Measurements from ENCODE around the gene BCL2L15. TPM values are rescaled to one million over a fixed set of nuclear protein-coding genes. Genes with fewer than 3 reads are reported as not detected.

The BCL2L15 gene
- polyA plus RNA-seq, 1 donor from 2014 or later = not detected

DNA sequence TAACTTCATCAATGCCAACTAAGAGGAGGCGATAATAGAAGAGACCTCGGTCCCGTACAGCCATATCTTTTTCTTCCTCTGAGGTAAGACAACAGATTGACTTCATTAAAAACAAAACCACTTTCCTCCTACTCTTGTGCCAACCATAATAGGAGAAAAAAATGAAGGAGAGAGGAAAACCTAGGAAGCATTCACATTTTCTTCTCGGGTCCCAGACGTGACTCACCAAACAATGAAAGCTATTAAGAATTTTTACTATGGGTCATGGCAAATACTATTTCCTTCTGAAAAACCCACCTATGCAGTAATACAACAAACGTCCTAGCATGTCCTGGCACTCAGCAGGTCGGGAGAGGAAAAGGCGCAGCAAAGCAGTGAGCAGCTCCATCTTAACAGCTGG is 8.6 kb upstream of the BCL2L15 start:
- Mint-ChIP-seq H3K27ac (peak overlapping the region in 1 of 3 donors; percentile 53), H3K27me3 (no peaks in the 10 kb centered on the region), H3K4me3 (no peak overlapping the region), H3K36me3 (peaks cover 13% of the 10 kb centered on the region), H3K9me3 (no peaks in the 10 kb centered on the region), H3K4me1 (peaks cover 3 to 12% (median 11%) of the 10 kb centered on the region in 3 donors)

DNA sequence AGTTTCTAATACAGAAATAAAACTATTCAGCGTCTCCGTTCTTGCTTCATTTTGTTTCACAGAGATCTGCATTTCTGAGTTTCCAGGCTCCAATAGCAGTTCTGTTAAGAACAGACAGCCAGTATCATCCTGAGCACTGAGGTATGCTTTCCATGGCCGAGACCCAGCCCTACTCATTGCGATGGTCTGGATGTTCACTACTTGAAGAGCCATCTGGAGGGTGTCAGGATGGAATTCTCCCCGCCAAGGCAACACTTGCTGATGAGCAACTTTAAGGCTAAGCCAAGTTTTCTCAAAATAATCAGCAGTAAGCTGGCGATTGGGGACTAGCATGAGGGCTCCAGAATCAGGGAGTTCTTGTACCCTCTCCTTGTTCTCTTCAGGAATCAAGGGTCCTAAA is 7.7 kb upstream of the BCL2L15 start:
- H3K27ac Mint-ChIP-seq = no peak overlapping the region
- H3K9me3 Mint-ChIP-seq = no peaks in the 10 kb centered on the region
- no peaks in the 10 kb centered on the region for H3K27me3 Mint-ChIP-seq
- no peak overlapping the region for H3K4me3 Mint-ChIP-seq
- peaks cover 13% of the 10 kb centered on the region for H3K36me3 Mint-ChIP-seq
- H3K4me1 Mint-ChIP-seq = peaks cover 3 to 12% (median 9%) of the 10 kb centered on the region in 3 donors

DNA sequence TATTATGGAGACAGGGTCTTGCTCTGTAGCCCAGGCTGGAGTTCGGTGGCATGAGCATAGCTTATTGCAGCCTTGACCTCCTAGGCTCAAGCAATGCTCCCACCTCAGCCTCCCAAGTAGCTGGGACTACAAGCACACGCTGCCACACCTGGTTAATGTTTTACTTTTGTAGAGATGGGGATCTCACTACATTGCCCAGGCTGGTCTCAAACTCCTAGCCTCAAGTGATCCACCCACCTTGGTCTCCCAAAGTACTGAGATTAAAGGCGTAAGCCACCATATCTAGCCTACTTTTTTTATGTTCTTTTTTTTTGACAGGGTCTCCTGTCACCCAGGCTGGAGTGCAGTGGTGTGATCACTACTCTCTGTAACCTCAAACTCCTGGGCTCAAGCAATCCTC is 5.9 kb upstream of the BCL2L15 start:
- peaks cover 0 to 6% (median 2%) of the 10 kb centered on the region in 3 donors for H3K4me1 Mint-ChIP-seq
- no peak overlapping the region for H3K27ac Mint-ChIP-seq
- H3K4me3 Mint-ChIP-seq = no peak overlapping the region
- H3K36me3 Mint-ChIP-seq = peaks cover 11% of the 10 kb centered on the region
- no peaks in the 10 kb centered on the region for H3K9me3 Mint-ChIP-seq
- H3K27me3 Mint-ChIP-seq = no peaks in the 10 kb centered on the region

DNA sequence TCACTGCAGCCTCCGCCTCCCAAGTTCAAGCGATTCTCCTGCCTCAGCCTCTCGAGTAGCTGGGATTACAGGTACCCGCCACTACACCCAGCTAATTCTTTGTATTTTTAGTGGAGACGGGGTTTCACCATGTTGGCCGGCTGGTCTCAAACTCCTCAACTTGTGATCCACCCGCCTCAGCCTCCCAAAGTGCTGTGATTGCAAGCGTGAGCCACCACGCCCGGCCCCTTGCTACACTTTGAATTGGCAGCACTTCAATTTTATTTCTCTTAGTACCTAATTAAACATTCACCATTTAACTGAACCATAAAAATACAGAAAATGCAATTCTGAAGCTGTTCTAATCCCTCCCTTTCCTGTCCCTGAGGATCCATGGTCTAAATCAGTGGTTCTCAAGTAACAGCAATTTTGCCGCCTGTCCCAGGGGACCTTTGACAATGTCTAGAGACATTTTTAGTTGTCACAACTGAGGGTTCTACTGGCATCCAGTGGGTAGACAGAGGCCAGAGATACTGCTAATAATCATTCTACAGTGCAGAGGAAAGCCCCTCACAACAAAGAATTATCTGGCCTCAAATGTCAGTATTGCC is 4.3 kb upstream of the BCL2L15 start:
- Mint-ChIP-seq H3K27me3 (no peaks in the 10 kb centered on the region), H3K27ac (peak overlapping the region in 1 of 3 donors; percentile 39), H3K4me3 (no peak overlapping the region), H3K4me1 (peaks cover 0 to 1% (median 0%) of the 10 kb centered on the region in 3 donors), H3K9me3 (no peaks in the 10 kb centered on the region), H3K36me3 (peaks cover 11% of the 10 kb centered on the region)

DNA sequence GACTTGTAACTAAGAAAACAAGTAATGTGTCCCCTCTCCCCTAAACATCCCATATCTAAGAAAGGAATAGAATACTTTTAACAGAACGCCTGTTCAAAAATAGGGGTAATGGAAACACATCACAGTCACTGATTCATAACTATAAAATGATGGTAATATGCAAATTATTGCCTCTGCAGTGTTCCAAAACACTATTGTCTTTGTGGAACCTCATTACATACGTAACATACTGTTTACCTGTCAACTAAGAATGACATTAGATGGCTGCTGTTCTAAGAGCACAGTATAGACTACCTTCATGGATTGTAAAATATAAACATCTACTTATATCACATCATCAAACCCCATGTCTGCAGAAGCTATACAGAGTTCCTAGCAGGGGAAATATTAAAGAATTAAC is 3.4 kb upstream of the BCL2L15 start:
- H3K36me3 Mint-ChIP-seq = peaks cover 8% of the 10 kb centered on the region
- H3K4me1 Mint-ChIP-seq = peaks cover 0 to 1% (median 0%) of the 10 kb centered on the region in 3 donors
- no peaks in the 10 kb centered on the region for H3K27me3 Mint-ChIP-seq
- no peaks in the 10 kb centered on the region for H3K9me3 Mint-ChIP-seq
- H3K4me3 Mint-ChIP-seq = no peak overlapping the region
- H3K27ac Mint-ChIP-seq = no peak overlapping the region

DNA sequence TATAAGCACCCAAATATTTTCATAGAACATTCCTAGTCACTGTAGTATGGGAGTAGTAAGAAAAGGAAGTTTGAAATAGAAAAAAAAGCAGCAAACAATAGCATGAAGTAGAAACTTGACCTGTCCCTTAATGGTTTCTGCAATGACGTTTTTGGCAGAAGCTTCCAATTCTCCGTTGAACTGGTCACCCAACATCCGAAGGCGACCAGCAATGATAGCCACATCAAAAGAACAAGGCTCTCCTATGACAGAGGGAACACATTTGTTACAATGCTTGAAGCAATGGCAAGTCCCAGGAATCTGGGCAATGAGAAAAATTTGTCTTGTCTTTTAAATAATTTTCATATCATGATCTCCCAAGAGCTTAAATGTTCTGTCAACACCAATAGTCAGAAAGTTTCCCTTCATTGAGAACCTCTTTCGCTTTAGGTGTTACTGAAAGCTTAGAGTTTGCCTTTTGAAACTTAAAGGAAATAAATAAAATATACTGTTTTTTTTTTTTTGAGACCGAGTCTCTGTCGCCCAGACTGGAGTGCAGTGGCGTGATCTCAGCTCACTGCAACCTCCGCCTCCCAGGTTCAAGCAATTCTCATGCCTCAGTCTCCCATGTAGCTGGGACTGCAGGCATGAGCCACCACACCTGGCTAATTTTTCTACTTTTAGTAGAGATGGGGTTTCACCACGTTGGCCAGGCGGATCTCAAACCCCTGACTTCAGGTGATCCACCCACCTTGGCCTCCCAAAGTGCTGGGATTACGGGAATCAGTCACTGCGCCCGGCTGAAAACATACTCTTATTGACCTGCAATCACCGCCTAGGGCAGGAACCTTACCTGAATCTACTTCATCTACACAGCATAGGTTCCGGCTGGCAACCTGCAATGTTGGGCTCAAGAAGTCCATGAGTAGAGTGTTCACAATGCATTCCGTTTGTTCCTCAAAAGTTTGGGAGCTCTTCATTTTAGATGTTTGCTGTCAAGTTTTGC is 672 bp downstream of the BCL2L15 start:
- Mint-ChIP-seq H3K4me3 (no peak overlapping the region), H3K27me3 (no peaks in the 10 kb centered on the region), H3K27ac (no peak overlapping the region), H3K36me3 (peaks cover 4% of the 10 kb centered on the region), H3K9me3 (no peaks in the 10 kb centered on the region), H3K4me1 (peaks cover 0 to 2% (median 0%) of the 10 kb centered on the region in 3 donors)

DNA sequence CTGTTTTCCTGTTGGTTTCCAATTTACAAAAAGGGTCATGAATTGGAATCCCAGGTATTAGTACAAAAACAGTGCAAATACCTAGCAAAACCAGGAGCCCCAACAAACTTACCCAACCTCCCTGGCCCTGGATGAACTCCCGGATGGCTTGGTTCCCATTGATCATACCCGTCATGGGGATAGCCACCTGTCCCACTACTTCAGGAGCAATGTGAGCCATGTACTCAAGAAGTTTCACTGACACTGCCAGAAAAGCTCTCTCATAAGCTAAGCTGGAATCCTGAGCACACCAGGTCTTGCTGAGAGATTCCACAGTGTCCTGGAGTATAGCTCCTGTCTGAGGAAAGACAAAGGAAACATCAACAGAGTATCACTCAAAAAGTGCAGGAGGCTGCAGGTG is 5.7 kb downstream of the BCL2L15 start:
- peaks cover 9% of the 10 kb centered on the region for H3K36me3 Mint-ChIP-seq
- no peak overlapping the region for H3K4me3 Mint-ChIP-seq
- H3K27ac Mint-ChIP-seq = no peak overlapping the region
- peaks cover 0 to 2% (median 0%) of the 10 kb centered on the region in 3 donors for H3K9me3 Mint-ChIP-seq
- no peaks in the 10 kb centered on the region for H3K27me3 Mint-ChIP-seq
- H3K4me1 Mint-ChIP-seq = peaks cover 0 to 13% (median 2%) of the 10 kb centered on the region in 3 donors

DNA sequence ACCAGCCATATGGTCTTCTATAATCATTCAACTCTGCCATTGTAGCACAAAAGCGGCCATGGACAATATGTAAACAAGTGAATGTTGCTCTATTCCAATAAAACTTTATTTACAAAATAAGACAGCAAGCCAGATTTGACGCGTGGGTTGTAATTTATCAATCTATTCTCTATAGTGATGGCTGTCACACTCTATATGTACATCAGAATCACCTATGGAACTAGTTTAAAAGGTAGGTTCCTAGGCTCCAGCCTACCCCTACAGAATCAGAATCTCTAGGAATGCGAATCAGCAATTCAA is 7.7 kb downstream of the BCL2L15 start:
- H3K27ac Mint-ChIP-seq = no peak overlapping the region
- no peaks in the 10 kb centered on the region for H3K27me3 Mint-ChIP-seq
- H3K36me3 Mint-ChIP-seq = peaks cover 9% of the 10 kb centered on the region
- H3K4me3 Mint-ChIP-seq = no peak overlapping the region
- peaks cover 0 to 2% (median 0%) of the 10 kb centered on the region in 3 donors for H3K9me3 Mint-ChIP-seq
- H3K4me1 Mint-ChIP-seq = peaks cover under 1 to 18% (median 3%) of the 10 kb centered on the region in 3 donors

DNA sequence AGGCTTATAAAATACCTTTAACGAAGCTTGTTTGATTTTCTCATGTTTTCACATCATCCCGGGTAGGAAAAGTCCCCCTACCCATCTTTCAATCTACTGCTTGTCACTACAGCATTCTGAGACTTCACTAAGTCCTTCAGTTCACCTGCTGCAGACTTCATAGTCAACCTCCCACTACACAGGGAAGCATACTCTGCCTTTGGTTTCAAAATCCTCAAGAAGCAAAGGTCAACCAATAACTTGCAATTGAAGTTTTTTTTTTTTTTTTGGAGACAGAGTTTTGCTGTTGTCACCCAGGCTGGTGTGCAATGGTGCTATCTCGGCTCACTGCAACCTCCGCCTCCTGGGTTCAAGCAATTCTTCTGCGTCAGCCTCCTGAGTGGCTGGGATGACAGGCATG is 11.2 kb downstream of the BCL2L15 start:
- H3K27me3 Mint-ChIP-seq = no peaks in the 10 kb centered on the region
- H3K4me3 Mint-ChIP-seq = no peak overlapping the region
- peaks cover 0 to 2% (median 0%) of the 10 kb centered on the region in 3 donors for H3K9me3 Mint-ChIP-seq
- peak overlapping the region in 1 of 3 donors; percentile 40 for H3K27ac Mint-ChIP-seq
- H3K36me3 Mint-ChIP-seq = peaks cover 7% of the 10 kb centered on the region
- H3K4me1 Mint-ChIP-seq = peaks cover 24 to 34% (median 25%) of the 10 kb centered on the region in 3 donors

DNA sequence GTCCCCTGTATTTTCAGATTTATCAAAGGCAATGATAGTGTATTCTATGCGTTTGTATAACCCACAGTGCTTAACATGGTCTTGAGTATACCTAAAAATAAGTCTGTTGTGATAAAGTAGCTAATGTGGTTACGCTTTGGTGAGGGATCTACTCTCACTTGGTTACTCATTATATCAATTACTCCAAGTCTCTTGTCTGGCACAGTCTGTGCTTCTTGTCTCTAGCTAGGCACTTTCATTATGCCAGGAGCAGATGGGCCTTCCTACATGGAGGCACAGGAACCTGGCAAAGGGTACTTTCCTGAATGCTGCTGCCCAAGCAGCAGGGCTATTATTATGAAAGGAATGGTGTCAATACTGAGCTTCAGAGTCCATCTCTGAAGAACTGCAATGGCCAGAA is 11.7 kb downstream of the BCL2L15 start:
- peak overlapping the region in 1 of 3 donors; percentile 40 for H3K27ac Mint-ChIP-seq
- H3K9me3 Mint-ChIP-seq = peaks cover 0 to 2% (median 0%) of the 10 kb centered on the region in 3 donors
- peaks cover 25 to 34% (median 26%) of the 10 kb centered on the region in 3 donors for H3K4me1 Mint-ChIP-seq
- H3K36me3 Mint-ChIP-seq = peaks cover 3% of the 10 kb centered on the region
- peak overlapping the region in 1 of 4 donors; percentile 14 for H3K4me3 Mint-ChIP-seq
- no peaks in the 10 kb centered on the region for H3K27me3 Mint-ChIP-seq

DNA sequence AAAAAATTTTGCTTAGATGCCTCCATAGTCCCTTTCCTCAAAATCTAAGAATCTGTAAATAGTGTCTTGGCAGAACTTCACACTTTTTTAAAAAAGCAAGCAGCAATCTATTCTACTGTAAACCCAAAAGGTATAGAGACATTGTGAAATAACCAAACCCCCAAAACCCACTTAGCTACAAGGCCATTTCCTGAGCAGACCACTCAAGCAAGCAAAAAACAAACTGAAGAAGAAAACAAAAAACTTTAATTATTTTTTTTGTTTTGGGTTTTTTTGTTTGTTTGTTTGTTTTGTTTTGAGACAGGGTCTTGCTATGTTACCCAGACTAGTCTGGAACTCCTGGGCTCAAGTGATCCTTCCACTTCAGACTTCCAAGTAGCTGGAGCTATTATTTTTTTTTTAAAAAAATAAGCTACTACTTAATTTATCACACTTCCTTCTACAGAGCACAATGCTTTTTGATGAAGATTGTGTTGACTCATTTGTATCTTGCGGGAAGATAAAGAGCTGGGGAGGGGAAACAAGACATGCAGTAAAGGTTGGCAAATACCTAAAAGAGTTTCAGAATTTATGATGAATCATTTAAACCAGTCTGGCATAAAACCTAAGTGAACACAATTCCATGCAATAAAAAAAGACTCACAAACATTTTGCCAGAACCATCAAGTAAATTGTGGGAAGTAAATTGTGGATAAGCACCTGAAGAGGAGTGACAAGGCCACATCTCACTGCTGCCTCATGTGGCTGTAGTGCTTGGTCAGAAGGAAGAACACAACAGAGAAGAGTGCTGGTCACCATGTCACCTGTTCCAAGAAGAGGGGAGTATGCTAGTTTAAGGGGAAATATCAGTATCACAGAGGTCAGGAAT is 13.1 kb downstream of the BCL2L15 start:
- Mint-ChIP-seq H3K27me3 (no peaks in the 10 kb centered on the region), H3K9me3 (peaks cover 0 to 2% (median 0%) of the 10 kb centered on the region in 3 donors), H3K4me1 (peaks cover 35 to 42% (median 36%) of the 10 kb centered on the region in 3 donors), H3K36me3 (peaks cover 4% of the 10 kb centered on the region), H3K4me3 (peak overlapping the region in 2 of 4 donors; percentile 18 to 39), H3K27ac (peak overlapping the region in 2 of 3 donors; percentile 63 to 79)

DNA sequence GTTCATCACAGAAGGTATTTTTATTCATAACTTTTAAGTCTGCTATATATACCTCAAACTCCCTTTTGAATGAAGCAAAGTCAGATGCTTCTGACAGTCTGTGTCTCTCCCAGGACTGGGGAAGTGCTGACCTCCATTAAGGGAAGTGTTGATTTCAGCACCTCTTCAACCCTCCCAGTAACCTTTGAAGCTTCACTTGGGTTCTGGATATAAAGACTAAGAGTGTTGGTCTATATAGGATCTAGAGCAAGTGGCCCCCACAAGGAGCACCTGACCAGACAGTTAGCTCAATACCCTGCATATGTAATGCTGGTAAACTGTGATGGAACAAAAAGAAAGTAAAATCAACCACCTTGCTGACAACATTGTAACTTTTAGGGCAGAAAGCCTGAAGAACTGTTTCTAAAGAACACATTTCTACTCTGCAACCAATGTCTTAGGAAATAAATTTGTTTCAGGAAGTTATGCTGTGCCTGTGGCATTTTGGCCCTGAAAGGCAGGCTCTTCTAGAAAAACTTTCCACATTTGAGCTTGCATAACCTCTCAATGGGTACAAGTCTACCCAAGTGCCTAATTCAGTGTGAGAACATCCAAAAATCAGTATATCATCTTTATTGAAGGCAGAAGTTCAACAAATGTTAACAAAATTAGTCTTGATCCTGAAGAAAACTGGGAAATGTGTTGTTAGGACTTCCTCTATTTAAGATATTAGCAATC is 15.0 kb downstream of the BCL2L15 start:
- H3K4me1 Mint-ChIP-seq = peaks cover 42 to 50% (median 44%) of the 10 kb centered on the region in 3 donors
- H3K27ac Mint-ChIP-seq = peak overlapping the region; percentile 91 to 93 (median 93)
- no peaks in the 10 kb centered on the region for H3K27me3 Mint-ChIP-seq
- H3K9me3 Mint-ChIP-seq = peaks cover 0 to 2% (median 0%) of the 10 kb centered on the region in 3 donors
- peaks cover 6% of the 10 kb centered on the region for H3K36me3 Mint-ChIP-seq
- H3K4me3 Mint-ChIP-seq = peak overlapping the region; percentile 88 to 95 (median 92)

DNA sequence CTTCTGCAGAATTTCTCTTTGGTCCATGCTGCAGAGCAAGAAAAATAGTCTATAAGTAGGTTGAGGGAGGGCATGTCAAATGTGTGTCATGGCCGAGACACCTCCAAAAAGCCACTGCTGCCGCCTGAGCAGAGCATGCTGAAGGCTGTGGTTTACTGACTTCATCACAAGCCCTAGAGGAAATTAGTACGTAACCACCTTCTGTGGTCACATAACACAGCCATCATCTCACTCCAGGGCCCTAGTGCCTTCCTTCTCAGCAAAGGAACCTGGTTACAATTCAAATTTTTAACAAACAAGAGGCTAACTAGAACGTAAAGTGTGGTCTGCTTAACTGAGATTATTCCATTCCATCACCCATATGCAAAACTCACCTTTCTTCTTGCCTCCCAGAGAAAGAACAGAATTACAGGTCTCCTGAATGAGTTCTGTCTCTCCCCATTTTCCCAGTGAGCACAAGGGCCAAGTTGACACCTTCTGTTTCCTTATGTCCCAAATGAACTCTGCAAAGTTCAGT is 15.7 kb downstream of the BCL2L15 start, which contains the start of gene PTPN22:
Gene PTPN22 (minus strand): TSS at position 116 of the 517 bp plus-strand sequence.
- Mint-ChIP-seq H3K27ac (peak within 1 kb of the TSS; percentile 91 to 93 (median 93)), H3K4me1 (peaks cover 44 to 54% (median 44%) of the 10 kb centered on the region in 3 donors), H3K27me3 (no peaks in the 10 kb centered on the region), H3K36me3 (peaks cover 6% of the 10 kb centered on the region), H3K9me3 (no peaks in the 10 kb centered on the region), H3K4me3 (peak within 1 kb of the TSS; percentile 88 to 95 (median 92))

DNA sequence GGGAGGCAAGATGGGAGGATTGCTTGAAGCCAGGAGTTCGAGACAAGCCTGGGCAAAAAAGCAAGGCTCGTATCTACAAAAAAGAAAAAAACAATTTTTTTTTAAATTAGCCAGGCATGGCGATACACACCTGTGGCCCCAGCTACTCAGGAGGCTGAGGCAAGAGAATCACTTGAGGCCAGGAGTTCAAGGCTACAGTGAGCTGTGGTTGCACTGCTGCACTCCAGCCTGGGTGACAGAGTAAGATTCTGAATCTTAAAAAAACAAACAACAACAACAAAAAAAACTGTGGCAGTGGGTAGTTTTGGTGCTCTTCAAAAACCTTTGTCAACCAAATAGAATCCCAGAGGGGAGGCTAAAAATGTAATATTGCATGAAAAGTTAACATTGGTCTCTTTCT is 16.6 kb downstream of the BCL2L15 start:
- Mint-ChIP-seq H3K36me3 (peaks cover 6% of the 10 kb centered on the region), H3K27me3 (no peaks in the 10 kb centered on the region), H3K9me3 (no peaks in the 10 kb centered on the region), H3K4me1 (peaks cover 44 to 56% (median 44%) of the 10 kb centered on the region in 3 donors), H3K4me3 (peak overlapping the region; percentile 86 to 95 (median 90)), H3K27ac (peak overlapping the region; percentile 85 to 93 (median 91))
